Measurements from ENCODE around the gene FHOD3. TPM values are rescaled to one million over a fixed set of nuclear protein-coding genes. Genes with fewer than 3 reads are reported as not detected.

The FHOD3 gene
- total and polyA plus RNA-seq, 2 experiments from 2014 or later, result 2.7 to 8.7 TPM

GRCh38 chr18:36811955-36812354 lies 514.4 kb downstream of the FHOD3 start:
- H3K9me3 Mint-ChIP-seq, result no peaks in the 10 kb centered on the region
- no peak overlapping the region for H3K27ac Mint-ChIP-seq
- H3K27me3 Mint-ChIP-seq (ENCODE audit: insufficient read depth, low read depth, poor library complexity), result peaks cover 1% of the 10 kb centered on the region
- DNase-seq (ENCODE audit: low spot score) (no peak), ATAC-seq (no peak)
- H3K4me1 ChIP-seq (ENCODE audit: insufficient read depth), result no peaks in the 10 kb centered on the region
- no peaks in the 10 kb centered on the region for H3K9me2 ChIP-seq (ENCODE audit: insufficient read depth)
- H3K4me2 ChIP-seq, result no peak overlapping the region
- H3K36me3 Mint-ChIP-seq (ENCODE audit: low read depth), result peaks cover 36% of the 10 kb centered on the region
- H3K27me3 ChIP-seq (ENCODE audit: insufficient read depth), result no peaks in the 10 kb centered on the region
- TF ChIP-seq NANOG (IDR thresholded peaks at IDR 0.05; ENCODE audit: borderline replicate concordance) (no peak), JUNB (IDR thresholded peaks at IDR 0.05; ENCODE audit: unreplicated experiment) (no peak), POLR2AphosphoS5 (IDR thresholded peaks at IDR 0.05; ENCODE audit: low read depth) (no peak), ZNF331 (CRISPR knock-in tag; IDR thresholded peaks at IDR 0.05; ENCODE audit: low read depth) (no peak), STAT1 (IDR thresholded peaks at IDR 0.05; ENCODE audit: unreplicated experiment) (no peak), REST (IDR thresholded peaks at IDR 0.05; ENCODE audit: unreplicated experiment) (no peak), CREB1 (CRISPR knock-in tag; IDR thresholded peaks at IDR 0.05; ENCODE audit: low read depth) (no peak), ETS1 (IDR thresholded peaks at IDR 0.05) (no peak), ZNF462 (CRISPR knock-in tag; IDR thresholded peaks at IDR 0.05) (no peak), EZH2 (IDR thresholded peaks at IDR 0.05; ENCODE audit: low read depth, unreplicated experiment) (no peak), EZH2phosphoT487 (IDR thresholded peaks at IDR 0.05; ENCODE audit: unreplicated experiment) (no peak), CTCF (conservative IDR thresholded peaks at IDR 0.05; ENCODE audit: low read depth in 2 of 2) (no peak), ZNF114 (CRISPR knock-in tag; IDR thresholded peaks at IDR 0.05) (no peak)
- H3K4me1 Mint-ChIP-seq, result no peaks in the 10 kb centered on the region; the same call in 2 of the 3 replicates
- H2AFZ ChIP-seq, result no peak overlapping the region
- H3K4me3 ChIP-seq, result no peak overlapping the region
- no peak overlapping the region for H3K27ac ChIP-seq (ENCODE audit: low read depth)
- H3K4me3 Mint-ChIP-seq, result no peak overlapping the region
- peaks cover 20% of the 10 kb centered on the region for H4K20me1 ChIP-seq (replicated peaks; ENCODE audit: insufficient read depth)
- H3K79me2 ChIP-seq (replicated peaks; ENCODE audit: insufficient read depth), result no peaks in the 10 kb centered on the region
- H3F3A ChIP-seq (replicated peaks; ENCODE audit: low read depth), result no peaks in the 10 kb centered on the region
- H3K36me3 ChIP-seq (ENCODE audit: insufficient read depth), result peaks cover 12% of the 10 kb centered on the region; the same call in 1 of the 2 replicates
